HepG2 (cell line): Measurements from ENCODE around the gene HPCAL1.

Experiments used
- HCFC1 ChIP-seq: fragments of 150-350 bp; IDR thresholded peaks from 2 replicates; pipeline ENCODE4 v1.6.1; 2014; ENCODE audit warnings: low read depth, low read length
- MBD4 ChIP-seq: IDR thresholded peaks from 2 replicates; pipeline ENCODE4 v1.6.1; 2012; ENCODE audit warnings: low read length, inconsistent platforms, borderline replicate concordance
- POLR2A ChIP-seq, 2 experiments: IDR thresholded peaks; 2 replicates each; pipeline ENCODE4 v1.6.1; 2011; ENCODE audit warnings: low read depth in 2 of 2, low read length in 2 of 2, mild to moderate bottlenecking in 1 of 2, moderate library complexity in 1 of 2; ENCODE audit not compliant: insufficient read depth in 1 of 2
- SATB2 ChIP-seq: sonication (generic); formaldehyde crosslinking; IDR thresholded peaks from 2 replicates; pipeline ENCODE4 v1.5.0; 2020; ENCODE audit warnings: missing genetic modification reagents
- SNRNP70 ChIP-seq: fragments of 200-400 bp; formaldehyde crosslinking; IDR thresholded peaks from 2 replicates; pipeline ENCODE4 v1.6.1; 2017; ENCODE audit warnings: mild to moderate bottlenecking, low read depth, low read length, moderate library complexity
- SPEN ChIP-seq: sonication (generic); formaldehyde crosslinking; IDR thresholded peaks from 2 replicates; pipeline ENCODE4 v1.5.1; 2020; ENCODE audit warnings: low read depth, mild to moderate bottlenecking, missing genetic modification reagents
- SRSF9 ChIP-seq: fragments of 200-400 bp; formaldehyde crosslinking; IDR thresholded peaks from 2 replicates; pipeline ENCODE4 v1.6.1; 2018; ENCODE audit warnings: borderline replicate concordance, mild to moderate bottlenecking, low read depth, low read length; ENCODE audit not compliant: insufficient read depth, poor library complexity, severe bottlenecking
- TF ChIP-seq, protein P1 (sequence below), 2 experiments: sonication (generic) in 1 of 2; formaldehyde crosslinking in 1 of 2; IDR thresholded peaks; 2 replicates each; pipeline versions ENCODE4 v1.6.1 to v1.9.0; 2014 to 2022; ENCODE audit warnings: antibody characterized with exemption in 1 of 2, borderline replicate concordance in 1 of 2, inconsistent platforms in 1 of 2, low read depth in 1 of 2, missing genetic modification reagents in 1 of 2
- TF ChIP-seq, protein P2 (sequence below): sonication (generic); formaldehyde crosslinking; IDR thresholded peaks from 2 replicates; pipeline ENCODE4 v1.5.0; 2020; ENCODE audit warnings: mild to moderate bottlenecking, missing genetic modification reagents, moderate library complexity

DNA sequence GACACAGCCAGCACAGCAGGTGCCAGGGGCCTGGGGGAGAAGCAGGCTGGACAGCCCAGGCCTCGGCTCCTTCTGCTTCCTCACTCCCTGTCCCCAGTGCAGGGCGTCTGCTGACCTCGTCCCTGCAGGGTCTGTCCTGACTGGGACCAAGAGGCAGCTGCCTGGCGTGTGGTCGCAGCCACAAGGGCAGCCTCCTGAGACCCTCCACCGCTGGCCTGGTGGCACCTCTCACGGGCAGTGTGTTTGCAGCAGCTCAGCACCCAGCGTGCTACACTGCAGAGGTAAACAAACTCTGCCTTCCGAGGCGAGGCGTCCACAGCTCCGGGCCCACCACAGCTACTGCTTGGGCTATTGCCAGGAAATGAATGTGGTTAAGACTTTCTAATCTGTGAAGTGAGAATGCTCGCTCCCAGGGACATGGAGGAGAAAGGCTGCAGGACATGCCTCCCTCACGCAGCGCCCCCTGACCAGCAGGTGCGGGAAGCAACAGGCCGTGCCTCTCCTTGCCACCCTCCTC, 46.1 kb upstream of the HPCAL1 start:
- TF ChIP-seq, protein P1, sequence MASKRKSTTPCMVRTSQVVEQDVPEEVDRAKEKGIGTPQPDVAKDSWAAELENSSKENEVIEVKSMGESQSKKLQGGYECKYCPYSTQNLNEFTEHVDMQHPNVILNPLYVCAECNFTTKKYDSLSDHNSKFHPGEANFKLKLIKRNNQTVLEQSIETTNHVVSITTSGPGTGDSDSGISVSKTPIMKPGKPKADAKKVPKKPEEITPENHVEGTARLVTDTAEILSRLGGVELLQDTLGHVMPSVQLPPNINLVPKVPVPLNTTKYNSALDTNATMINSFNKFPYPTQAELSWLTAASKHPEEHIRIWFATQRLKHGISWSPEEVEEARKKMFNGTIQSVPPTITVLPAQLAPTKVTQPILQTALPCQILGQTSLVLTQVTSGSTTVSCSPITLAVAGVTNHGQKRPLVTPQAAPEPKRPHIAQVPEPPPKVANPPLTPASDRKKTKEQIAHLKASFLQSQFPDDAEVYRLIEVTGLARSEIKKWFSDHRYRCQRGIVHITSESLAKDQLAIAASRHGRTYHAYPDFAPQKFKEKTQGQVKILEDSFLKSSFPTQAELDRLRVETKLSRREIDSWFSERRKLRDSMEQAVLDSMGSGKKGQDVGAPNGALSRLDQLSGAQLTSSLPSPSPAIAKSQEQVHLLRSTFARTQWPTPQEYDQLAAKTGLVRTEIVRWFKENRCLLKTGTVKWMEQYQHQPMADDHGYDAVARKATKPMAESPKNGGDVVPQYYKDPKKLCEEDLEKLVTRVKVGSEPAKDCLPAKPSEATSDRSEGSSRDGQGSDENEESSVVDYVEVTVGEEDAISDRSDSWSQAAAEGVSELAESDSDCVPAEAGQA (IDR thresholded peaks at IDR 0.05; ENCODE audit: low read depth): no peak
- TF ChIP-seq, protein P1 (CRISPR knock-in tag; IDR thresholded peaks at IDR 0.05; ENCODE audit: borderline replicate concordance): no peak
- TF ChIP-seq SNRNP70 (no peak), POLR2A (IDR thresholded peaks at IDR 0.05; ENCODE audit: insufficient read depth in 1 of 2, low read depth in 2 of 2, low read length in 2 of 2) (no peak), SATB2 (CRISPR knock-in tag) (no peak), HCFC1 (no peak), MBD4 (no peak), SRSF9 (no peak), SPEN (CRISPR knock-in tag) (no peak)
- TF ChIP-seq, protein P2, sequence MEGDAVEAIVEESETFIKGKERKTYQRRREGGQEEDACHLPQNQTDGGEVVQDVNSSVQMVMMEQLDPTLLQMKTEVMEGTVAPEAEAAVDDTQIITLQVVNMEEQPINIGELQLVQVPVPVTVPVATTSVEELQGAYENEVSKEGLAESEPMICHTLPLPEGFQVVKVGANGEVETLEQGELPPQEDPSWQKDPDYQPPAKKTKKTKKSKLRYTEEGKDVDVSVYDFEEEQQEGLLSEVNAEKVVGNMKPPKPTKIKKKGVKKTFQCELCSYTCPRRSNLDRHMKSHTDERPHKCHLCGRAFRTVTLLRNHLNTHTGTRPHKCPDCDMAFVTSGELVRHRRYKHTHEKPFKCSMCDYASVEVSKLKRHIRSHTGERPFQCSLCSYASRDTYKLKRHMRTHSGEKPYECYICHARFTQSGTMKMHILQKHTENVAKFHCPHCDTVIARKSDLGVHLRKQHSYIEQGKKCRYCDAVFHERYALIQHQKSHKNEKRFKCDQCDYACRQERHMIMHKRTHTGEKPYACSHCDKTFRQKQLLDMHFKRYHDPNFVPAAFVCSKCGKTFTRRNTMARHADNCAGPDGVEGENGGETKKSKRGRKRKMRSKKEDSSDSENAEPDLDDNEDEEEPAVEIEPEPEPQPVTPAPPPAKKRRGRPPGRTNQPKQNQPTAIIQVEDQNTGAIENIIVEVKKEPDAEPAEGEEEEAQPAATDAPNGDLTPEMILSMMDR (CRISPR knock-in tag): 0 out of 2 replicates have a peak, but pooled peaks have one; percentile 23
